Panc1 (cell line): Measurements from ENCODE around the gene TENT4B. TPM values are rescaled to one million over a fixed set of nuclear protein-coding genes. Genes with fewer than 3 reads are reported as not detected.
"Not testable (repeated sequence)": the region's sequence is repeated elsewhere in the genome, so short reads cannot be mapped to it uniquely, and the experiment has no call there.

ENCODE experiments used
- ATAC-seq: fragments of 200-7000 bp; cut with Tn5 transposase; 2 replicates; pipeline ENCODE4 v1.9.1; 2020; ENCODE audit warnings: mild to moderate bottlenecking, moderate library complexity
- BruUV-seq: library from RNA; stranded (reverse); fragments of 400-500 nt; replicated peaks from 2 replicates; lab custom pipeline; 2021; lab: Mats Ljungman, UMichigan
- CTCF ChIA-PET: fragments of 300-600 bp; sonication (Branson Sonifier 250); formaldehyde crosslinking; loops from one replicate; lab custom pipeline; 2022; ENCODE audit warnings: antibody characterized with exemption; lab: Charles Lee
- POLR2A ChIA-PET: fragments of 300-600 bp; sonication (Branson Sonifier 250); formaldehyde crosslinking; loops from one replicate; lab custom pipeline; 2022; ENCODE audit warnings: antibody characterized with exemption; lab: Charles Lee
- DNase-seq: peaks from one replicate; pipeline ENCODE4 v3.0.0-alpha.2; 2010; ENCODE audit warnings: low read depth, low spot score
- H3K27ac ChIP-seq: 2 replicates; pipeline ENCODE4 v1.5.1; 2011; ENCODE audit warnings: mild to moderate bottlenecking, low read length, inconsistent platforms
- H3K27me3 ChIP-seq: fragments of 200-500 bp; sonication (Bioruptor generic); 2 replicates; pipeline ENCODE4 v1.6.0; 2014; ENCODE audit warnings: low read length, inconsistent platforms; ENCODE audit not compliant: control insufficient read depth, insufficient read depth
- H3K36me3 ChIP-seq: fragments of 200-500 bp; sonication (Bioruptor generic); 2 replicates; pipeline ENCODE4 v1.5.1; 2014; ENCODE audit warnings: inconsistent platforms, mild to moderate bottlenecking, low read length, moderate library complexity; ENCODE audit not compliant: control insufficient read depth, insufficient read depth
- H3K4me1 ChIP-seq: 2 replicates; pipeline ENCODE4 v1.5.1; 2011; ENCODE audit warnings: inconsistent platforms, mild to moderate bottlenecking, low read length, moderate library complexity; ENCODE audit not compliant: control insufficient read depth, insufficient read depth
- H3K4me3 ChIP-seq, 2 experiments: 2 replicates each; pipeline ENCODE4 v1.5.1; 2011 to 2012; ENCODE audit warnings: low read depth in 2 of 2, low read length in 2 of 2, mild to moderate bottlenecking in 2 of 2, inconsistent platforms in 1 of 2, moderate library complexity in 1 of 2
- H3K9me3 ChIP-seq: fragments of 200-500 bp; sonication (Bioruptor generic); 2 replicates; pipeline ENCODE4 v1.5.1; 2014; ENCODE audit warnings: low read depth, mild to moderate bottlenecking, inconsistent platforms, low read length, moderate library complexity; ENCODE audit not compliant: control insufficient read depth, insufficient read depth
- POLR2AphosphoS5 ChIP-seq: IDR thresholded peaks from 2 replicates; pipeline ENCODE4 v1.6.1; 2012; ENCODE audit warnings: mild to moderate bottlenecking, low read depth, low read length, moderate library complexity
- SIN3A ChIP-seq: IDR thresholded peaks from 2 replicates; pipeline ENCODE4 v1.6.1; 2012; ENCODE audit warnings: low read depth, mild to moderate bottlenecking, low read length, moderate library complexity, borderline replicate concordance; ENCODE audit not compliant: insufficient read depth
- TCF7L2 ChIP-seq: IDR thresholded peaks from 2 replicates; pipeline ENCODE4 v1.6.1; 2011; ENCODE audit warnings: mild to moderate bottlenecking, low read depth, low read length, inconsistent platforms
- in situ Hi-C: cut with HindIII; loops from 2 replicates; pipeline ENCODE4 v1.10.0; 2016; ENCODE audit warnings: low sequenced_read_pairs, low pct_unique_long_range_greater_than_20kb
- intact Hi-C: fragments of 100-400 bp; cut with micrococcal nuclease; formaldehyde crosslinking; loops from one replicate; pipeline ENCODE4 v1.10.0; 2022; ENCODE audit not compliant: unreplicated experiment
- total RNA-seq: library from RNA; stranded (reverse); gene quantifications from one replicate; pipeline ENCODE4 v1.2.1, GENCODE V29; 2021; ENCODE audit not compliant: unreplicated experiment
- TF ChIP-seq, protein P1 (sequence below), 2 experiments: IDR thresholded peaks; 2 replicates each; pipeline ENCODE4 v1.6.1; 2011 to 2012; ENCODE audit warnings: low read depth in 2 of 2, control low read depth in 1 of 2, low read length in 1 of 2, mild to moderate bottlenecking in 1 of 2, moderate library complexity in 1 of 2; ENCODE audit not compliant: insufficient read depth in 1 of 2
- TF ChIP-seq, protein P2 (sequence below): fragments of 450-650 bp; IDR thresholded peaks from 2 replicates; pipeline ENCODE4 v1.5.1; 2017; ENCODE audit warnings: mild to moderate bottlenecking

The TENT4B gene
- total RNA-seq, 1 experiment from 2014 or later, result 9.7 TPM

DNA sequence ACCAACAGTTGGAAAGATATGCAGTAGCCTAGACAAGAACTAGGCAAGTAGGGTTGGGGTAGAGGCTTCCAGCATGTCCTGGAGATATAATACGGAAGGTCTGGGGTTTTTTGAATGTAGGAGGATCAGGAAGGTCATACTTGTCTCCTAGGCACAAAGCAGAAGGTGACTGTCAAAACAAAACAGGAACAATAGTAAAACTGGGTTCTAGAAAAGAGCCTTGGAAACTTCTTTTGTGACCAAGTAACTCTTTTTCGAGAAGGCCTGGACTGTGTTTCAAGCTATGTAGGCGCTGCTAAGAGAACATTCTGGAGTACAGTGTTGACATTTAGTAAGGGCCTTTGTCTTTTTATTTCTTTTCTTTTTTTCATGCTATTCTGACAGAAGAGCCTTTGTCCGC is 26.9 kb upstream of the TENT4B start:
- H3K4me1 ChIP-seq, result no peaks in the 10 kb centered on the region
- no peak overlapping the region for H3K4me3 ChIP-seq
- H3K9me3 ChIP-seq, result no peaks in the 10 kb centered on the region
- ATAC-seq (no peak), DNase-seq (no peak)
- CTCF ChIA-PET, result no interaction called here
- no peak for TF ChIP-seq TCF7L2
- no peak for TF ChIP-seq SIN3A
- TF ChIP-seq POLR2AphosphoS5, result no peak
- TF ChIP-seq, protein P1, sequence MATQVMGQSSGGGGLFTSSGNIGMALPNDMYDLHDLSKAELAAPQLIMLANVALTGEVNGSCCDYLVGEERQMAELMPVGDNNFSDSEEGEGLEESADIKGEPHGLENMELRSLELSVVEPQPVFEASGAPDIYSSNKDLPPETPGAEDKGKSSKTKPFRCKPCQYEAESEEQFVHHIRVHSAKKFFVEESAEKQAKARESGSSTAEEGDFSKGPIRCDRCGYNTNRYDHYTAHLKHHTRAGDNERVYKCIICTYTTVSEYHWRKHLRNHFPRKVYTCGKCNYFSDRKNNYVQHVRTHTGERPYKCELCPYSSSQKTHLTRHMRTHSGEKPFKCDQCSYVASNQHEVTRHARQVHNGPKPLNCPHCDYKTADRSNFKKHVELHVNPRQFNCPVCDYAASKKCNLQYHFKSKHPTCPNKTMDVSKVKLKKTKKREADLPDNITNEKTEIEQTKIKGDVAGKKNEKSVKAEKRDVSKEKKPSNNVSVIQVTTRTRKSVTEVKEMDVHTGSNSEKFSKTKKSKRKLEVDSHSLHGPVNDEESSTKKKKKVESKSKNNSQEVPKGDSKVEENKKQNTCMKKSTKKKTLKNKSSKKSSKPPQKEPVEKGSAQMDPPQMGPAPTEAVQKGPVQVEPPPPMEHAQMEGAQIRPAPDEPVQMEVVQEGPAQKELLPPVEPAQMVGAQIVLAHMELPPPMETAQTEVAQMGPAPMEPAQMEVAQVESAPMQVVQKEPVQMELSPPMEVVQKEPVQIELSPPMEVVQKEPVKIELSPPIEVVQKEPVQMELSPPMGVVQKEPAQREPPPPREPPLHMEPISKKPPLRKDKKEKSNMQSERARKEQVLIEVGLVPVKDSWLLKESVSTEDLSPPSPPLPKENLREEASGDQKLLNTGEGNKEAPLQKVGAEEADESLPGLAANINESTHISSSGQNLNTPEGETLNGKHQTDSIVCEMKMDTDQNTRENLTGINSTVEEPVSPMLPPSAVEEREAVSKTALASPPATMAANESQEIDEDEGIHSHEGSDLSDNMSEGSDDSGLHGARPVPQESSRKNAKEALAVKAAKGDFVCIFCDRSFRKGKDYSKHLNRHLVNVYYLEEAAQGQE (IDR thresholded peaks at IDR 0.05; ENCODE audit: insufficient read depth in 1 of 2, low read depth in 2 of 2, low read length in 1 of 2), result no peak
- no peaks in the 10 kb centered on the region for H3K36me3 ChIP-seq
- BruUV-seq, result no TSS peak
- no peak overlapping the region for H3K27ac ChIP-seq
- POLR2A ChIA-PET, result no interaction called here
- intact Hi-C loops (no loop called here), in situ Hi-C loops (no loop called here)
- no peaks in the 10 kb centered on the region for H3K27me3 ChIP-seq

- BruUV-seq, ATAC-seq, CTCF ChIA-PET, H3K4me3 ChIP-seq, in situ Hi-C loops, H3K4me1 ChIP-seq, intact Hi-C loops, POLR2A ChIA-PET, DNase-seq, H3K27ac ChIP-seq, H3K9me3 ChIP-seq, H3K27me3 ChIP-seq, H3K36me3 ChIP-seq: not testable (repeated sequence)
Measured at GRCh38 chr16:50132571-50132970, 20.5 kb upstream of the TENT4B start.

- Histone ChIP-seq H3K9me3 (no peaks in the 10 kb centered on the region), H3K4me3 (no peak overlapping the region), H3K27ac (no peak overlapping the region), H3K27me3 (no peaks in the 10 kb centered on the region), H3K36me3 (no peaks in the 10 kb centered on the region), H3K4me1 (no peaks in the 10 kb centered on the region)
- TF ChIP-seq TCF7L2 (no peak), POLR2AphosphoS5 (no peak)
- no peak for DNase-seq
- in situ Hi-C loops, result no loop called here
- intact Hi-C loops, result no loop called here
- ChIA-PET CTCF (no interaction called here), POLR2A (no interaction called here)
- BruUV-seq, result no TSS peak
- ATAC-seq, result no peak
Measured at GRCh38 chr16:50133214-50133613, 19.9 kb upstream of the TENT4B start.

DNA sequence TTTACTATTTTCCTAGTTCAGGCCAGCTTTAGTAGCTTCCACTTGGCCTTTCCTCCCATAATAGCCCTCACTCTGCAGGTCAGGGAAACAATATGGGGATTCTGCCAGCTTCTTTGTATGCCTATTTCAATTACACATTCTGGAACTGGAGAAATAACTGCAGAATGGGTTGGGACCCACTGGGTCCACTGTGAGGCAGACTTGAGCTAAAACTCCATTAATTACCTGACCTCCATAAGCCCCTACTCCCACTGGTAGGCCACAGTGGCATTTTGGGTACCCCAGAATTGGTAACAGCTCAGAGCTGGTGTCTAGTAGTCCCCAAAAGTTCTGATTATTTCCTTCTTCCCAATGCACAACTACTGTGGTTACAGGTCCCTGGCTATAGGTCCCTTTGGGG is 16.7 kb upstream of the TENT4B start:
- ATAC-seq (no peak), DNase-seq (no peak)
- TF ChIP-seq, protein P1 (IDR thresholded peaks at IDR 0.05; ENCODE audit: insufficient read depth in 1 of 2, low read depth in 2 of 2, low read length in 1 of 2), result no peak
- TF ChIP-seq SIN3A (no peak), TCF7L2 (no peak), POLR2AphosphoS5 (no peak)
- TF ChIP-seq, protein P2, sequence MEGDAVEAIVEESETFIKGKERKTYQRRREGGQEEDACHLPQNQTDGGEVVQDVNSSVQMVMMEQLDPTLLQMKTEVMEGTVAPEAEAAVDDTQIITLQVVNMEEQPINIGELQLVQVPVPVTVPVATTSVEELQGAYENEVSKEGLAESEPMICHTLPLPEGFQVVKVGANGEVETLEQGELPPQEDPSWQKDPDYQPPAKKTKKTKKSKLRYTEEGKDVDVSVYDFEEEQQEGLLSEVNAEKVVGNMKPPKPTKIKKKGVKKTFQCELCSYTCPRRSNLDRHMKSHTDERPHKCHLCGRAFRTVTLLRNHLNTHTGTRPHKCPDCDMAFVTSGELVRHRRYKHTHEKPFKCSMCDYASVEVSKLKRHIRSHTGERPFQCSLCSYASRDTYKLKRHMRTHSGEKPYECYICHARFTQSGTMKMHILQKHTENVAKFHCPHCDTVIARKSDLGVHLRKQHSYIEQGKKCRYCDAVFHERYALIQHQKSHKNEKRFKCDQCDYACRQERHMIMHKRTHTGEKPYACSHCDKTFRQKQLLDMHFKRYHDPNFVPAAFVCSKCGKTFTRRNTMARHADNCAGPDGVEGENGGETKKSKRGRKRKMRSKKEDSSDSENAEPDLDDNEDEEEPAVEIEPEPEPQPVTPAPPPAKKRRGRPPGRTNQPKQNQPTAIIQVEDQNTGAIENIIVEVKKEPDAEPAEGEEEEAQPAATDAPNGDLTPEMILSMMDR, result no peak
- intact Hi-C loops, result no loop called here
- Histone ChIP-seq H3K4me3 (no peak overlapping the region), H3K4me1 (no peaks in the 10 kb centered on the region), H3K9me3 (no peaks in the 10 kb centered on the region), H3K27me3 (no peaks in the 10 kb centered on the region), H3K27ac (no peak overlapping the region), H3K36me3 (no peaks in the 10 kb centered on the region)
- in situ Hi-C loops, result no loop called here
- POLR2A ChIA-PET, result no interaction called here
- BruUV-seq, result no TSS peak
- CTCF ChIA-PET, result interaction anchor here (1.0 kb wide), 1 partner anchor 74 kb away, joined by 3 read pairs; no protein-coding TSS in a partner anchor
